Activated gamma-delta T cell (primary cell): ENCODE measurements around the gene CRYBB2.
"Not testable (repeated sequence)": the region's sequence is repeated elsewhere in the genome, so short reads cannot be mapped to it uniquely, and the experiment has no call there.

ENCODE experiments used
- DNase-seq: peaks from one replicate; lab custom pipeline; 2025; lab: John Stamatoyannopoulos, UW

Gene CRYBB2

DNA sequence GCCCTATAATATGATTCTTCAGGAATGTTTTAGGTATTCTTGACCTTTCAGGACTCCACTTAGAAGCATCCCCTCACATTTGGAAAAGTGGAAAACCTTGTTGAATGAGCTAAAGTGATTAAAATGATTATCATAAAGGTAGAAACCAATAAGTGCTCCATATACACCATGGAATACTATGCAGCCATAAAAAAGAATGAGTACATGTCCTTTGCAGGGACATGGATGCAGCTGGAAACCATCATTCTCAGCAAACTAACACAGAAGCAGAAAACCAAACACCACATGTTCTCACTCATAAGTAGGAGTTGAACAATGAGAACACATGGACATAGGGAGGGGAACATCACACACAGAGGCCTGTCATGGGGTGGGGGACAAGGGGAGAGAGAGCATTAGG, 14.3 kb downstream of the CRYBB2 start:
- DNase-seq: not testable (repeated sequence)

GRCh38 chr22:25235547-25236290, 16.3 kb downstream of the CRYBB2 start:
- no peak for DNase-seq

- no peak for DNase-seq
Measured at GRCh38 chr22:25236417-25236816, 17.0 kb downstream of the CRYBB2 start.

GRCh38 chr22:25237503-25237902, 18.1 kb downstream of the CRYBB2 start:
- DNase-seq: no peak

GRCh38 chr22:25238058-25238457, 18.6 kb downstream of the CRYBB2 start:
- not testable (repeated sequence) for DNase-seq

- DNase-seq: not testable (repeated sequence)
Measured at GRCh38 chr22:25255169-25255568, 35.7 kb downstream of the CRYBB2 start.

DNA sequence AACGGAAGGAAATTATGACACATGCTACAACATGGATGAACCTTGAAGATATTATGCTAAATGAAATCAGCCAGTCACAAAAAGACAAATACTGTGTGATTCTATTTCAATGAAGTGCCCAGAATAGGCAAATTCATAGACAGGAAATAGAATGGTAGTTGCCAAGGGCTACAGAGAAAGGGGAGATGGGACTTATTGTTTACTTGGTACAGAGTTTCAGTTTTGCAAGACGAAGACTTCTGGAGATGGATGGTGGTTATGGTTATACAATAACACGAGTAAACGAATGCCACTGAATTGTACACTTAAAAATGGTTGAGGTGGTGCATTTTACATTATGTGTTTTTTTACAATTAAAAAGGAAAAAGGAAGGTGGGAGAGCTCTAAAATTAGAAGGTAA, 48.1 kb downstream of the CRYBB2 start:
- not testable (repeated sequence) for DNase-seq

DNA sequence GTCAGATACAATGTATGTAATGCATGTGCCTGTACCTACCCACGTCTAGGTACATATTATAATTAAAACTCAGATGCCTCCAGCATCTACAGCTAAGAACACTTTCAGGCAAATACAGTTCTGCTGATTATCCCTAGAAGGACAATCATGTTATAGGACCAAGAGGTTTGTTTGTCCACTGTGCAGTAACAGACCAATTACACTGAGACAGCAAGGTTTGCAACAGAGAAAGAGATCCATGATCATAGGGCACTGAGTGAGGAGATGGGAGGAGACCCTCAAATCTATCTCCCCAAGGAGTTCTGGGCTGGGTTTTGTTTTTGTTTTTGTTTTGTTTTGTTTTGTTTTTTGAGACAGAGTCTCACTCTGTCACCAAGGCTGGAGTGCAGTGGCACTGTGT, 49.5 kb downstream of the CRYBB2 start:
- DNase-seq: not testable (repeated sequence)

- not testable (repeated sequence) for DNase-seq
Measured at GRCh38 chr22:25270061-25270460, 50.6 kb downstream of the CRYBB2 start.

GRCh38 chr22:25273231-25273630, 53.8 kb downstream of the CRYBB2 start:
- not testable (repeated sequence) for DNase-seq

DNA sequence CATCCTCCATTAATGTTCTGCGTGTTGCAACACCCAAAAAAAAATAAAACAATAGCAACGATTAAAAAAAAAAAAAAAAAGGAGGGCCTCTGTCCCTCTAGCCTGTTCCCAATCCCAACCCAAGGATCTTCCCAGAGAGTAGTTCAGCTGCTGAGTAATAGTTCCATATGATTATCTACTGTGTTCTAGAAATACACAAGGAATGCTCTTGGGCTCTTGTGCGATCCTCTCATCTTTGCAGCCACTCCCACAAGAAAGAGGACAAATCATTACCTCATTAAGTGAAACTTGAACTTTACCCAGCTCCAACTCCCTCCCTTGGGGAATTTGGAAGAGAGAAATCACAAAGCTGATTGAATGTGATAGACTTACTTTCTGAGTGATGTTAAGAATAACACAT, 54.5 kb downstream of the CRYBB2 start:
- not testable (repeated sequence) for DNase-seq

DNA sequence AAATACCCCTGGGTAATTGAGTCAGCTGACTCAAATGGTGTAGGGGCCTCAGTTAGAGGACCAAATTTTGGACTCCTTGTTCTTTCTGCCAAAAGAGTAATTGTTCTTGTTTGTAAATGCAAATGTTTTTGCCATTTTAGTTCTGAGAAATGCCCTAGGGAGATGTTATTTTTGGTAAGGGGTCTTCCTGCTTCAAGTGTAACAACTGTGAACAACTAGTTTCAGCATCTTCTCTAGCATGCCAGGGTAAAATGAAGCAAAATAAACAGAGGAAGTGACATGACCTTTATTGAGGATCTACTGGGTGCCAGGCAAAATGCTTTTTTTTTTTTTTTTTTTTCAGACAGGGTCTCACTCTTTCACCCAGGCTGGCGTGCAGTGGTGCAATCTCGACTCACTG, 60.7 kb downstream of the CRYBB2 start:
- DNase-seq: not testable (repeated sequence)
